HEK293 (cell line): ENCODE data around the gene GCAT.

ENCODE experiments used
- EGR2 ChIP-seq: fragments of 450-650 bp; formaldehyde crosslinking; IDR thresholded peaks from 2 replicates; pipeline ENCODE4 v1.5.1; 2016; ENCODE audit warnings: low read depth, missing biosample characterization, missing genetic modification characterization
- GFI1B ChIP-seq: fragments of 450-650 bp; formaldehyde crosslinking; IDR thresholded peaks from 2 replicates; pipeline ENCODE4 v1.5.1; 2016; ENCODE audit warnings: missing biosample characterization, missing genetic modification characterization
- GLI2 ChIP-seq: fragments of 450-650 bp; formaldehyde crosslinking; IDR thresholded peaks from 2 replicates; pipeline ENCODE4; 2017; ENCODE audit warnings: missing biosample characterization, missing genetic modification characterization, low read depth, borderline replicate concordance
- KLF9 ChIP-seq: fragments of 450-650 bp; formaldehyde crosslinking; IDR thresholded peaks from 2 replicates; pipeline ENCODE4 v1.5.1; 2016; ENCODE audit warnings: missing biosample characterization, missing genetic modification characterization, low read depth
- RBAK ChIP-seq: fragments of 450-650 bp; formaldehyde crosslinking; IDR thresholded peaks from 2 replicates; pipeline ENCODE4 v1.5.1; 2016; ENCODE audit warnings: missing biosample characterization, missing genetic modification characterization
- YY1 ChIP-seq: fragments of 450-650 bp; formaldehyde crosslinking; IDR thresholded peaks from 2 replicates; pipeline ENCODE4 v1.5.1; 2018; ENCODE audit warnings: missing biosample characterization, missing genetic modification characterization
- ZBTB1 ChIP-seq: fragments of 450-650 bp; formaldehyde crosslinking; IDR thresholded peaks from 2 replicates; pipeline ENCODE4 v1.5.1; 2016; ENCODE audit warnings: missing biosample characterization, missing genetic modification characterization
- ZEB2 ChIP-seq: fragments of 450-650 bp; formaldehyde crosslinking; IDR thresholded peaks from 2 replicates; pipeline ENCODE4 v1.5.1; 2016; ENCODE audit warnings: missing biosample characterization, missing genetic modification characterization
- ZFP3 ChIP-seq: fragments of 450-650 bp; formaldehyde crosslinking; IDR thresholded peaks from 2 replicates; pipeline ENCODE4 v1.5.1; 2016; ENCODE audit warnings: low read depth, missing biosample characterization, missing genetic modification characterization
- ZIC2 ChIP-seq: fragments of 450-650 bp; formaldehyde crosslinking; IDR thresholded peaks from 2 replicates; pipeline ENCODE4 v1.5.1; 2016; ENCODE audit warnings: missing biosample characterization, missing genetic modification characterization
- ZNF114 ChIP-seq: fragments of 450-650 bp; formaldehyde crosslinking; IDR thresholded peaks from 2 replicates; pipeline ENCODE4 v1.5.0; 2017; ENCODE audit warnings: missing biosample characterization, missing genetic modification characterization
- ZNF140 ChIP-seq: fragments of 450-650 bp; formaldehyde crosslinking; IDR thresholded peaks from 2 replicates; pipeline ENCODE4 v1.5.1; 2016; ENCODE audit warnings: missing biosample characterization, missing genetic modification characterization
- ZNF23 ChIP-seq: fragments of 450-650 bp; formaldehyde crosslinking; IDR thresholded peaks from 2 replicates; pipeline ENCODE4 v1.5.1; 2016; ENCODE audit warnings: missing biosample characterization, missing genetic modification characterization, borderline replicate concordance
- ZNF24 ChIP-seq: fragments of 450-650 bp; formaldehyde crosslinking; IDR thresholded peaks from 2 replicates; pipeline ENCODE4 v1.5.1; 2016; ENCODE audit warnings: missing biosample characterization, missing genetic modification characterization
- ZNF248 ChIP-seq: fragments of 450-650 bp; formaldehyde crosslinking; IDR thresholded peaks from 2 replicates; pipeline ENCODE4 v1.5.1; 2017; ENCODE audit warnings: missing biosample characterization, missing genetic modification characterization
- ZNF341 ChIP-seq: fragments of 450-650 bp; formaldehyde crosslinking; IDR thresholded peaks from 2 replicates; pipeline ENCODE4; 2016; ENCODE audit warnings: low read depth, missing biosample characterization, missing genetic modification characterization
- ZNF37A ChIP-seq: fragments of 450-650 bp; IDR thresholded peaks from 2 replicates; pipeline ENCODE4 v1.5.1; 2018; ENCODE audit warnings: missing biosample characterization, missing genetic modification characterization
- ZNF394 ChIP-seq: fragments of 450-650 bp; formaldehyde crosslinking; IDR thresholded peaks from 2 replicates; pipeline ENCODE4 v1.5.1; 2016; ENCODE audit warnings: missing biosample characterization, missing genetic modification characterization, mild to moderate bottlenecking, moderate library complexity, borderline replicate concordance
- ZNF544 ChIP-seq: fragments of 450-650 bp; formaldehyde crosslinking; IDR thresholded peaks from 2 replicates; pipeline ENCODE4 v1.5.0; 2017; ENCODE audit warnings: missing biosample characterization, missing genetic modification characterization
- ZNF555 ChIP-seq: fragments of 450-650 bp; formaldehyde crosslinking; conservative IDR thresholded peaks from 2 replicates; pipeline ENCODE4 v1.5.1; 2017; ENCODE audit warnings: missing biosample characterization, mild to moderate bottlenecking, missing genetic modification characterization, inconsistent platforms
- ZNF621 ChIP-seq: fragments of 450-650 bp; formaldehyde crosslinking; IDR thresholded peaks from 2 replicates; pipeline ENCODE4 v1.5.1; 2017; ENCODE audit warnings: missing biosample characterization, missing genetic modification characterization
- ZNF747 ChIP-seq: fragments of 450-650 bp; formaldehyde crosslinking; IDR thresholded peaks from 2 replicates; pipeline ENCODE4 v1.5.1; 2016; ENCODE audit warnings: missing biosample characterization, missing genetic modification characterization
- ZNF830 ChIP-seq: fragments of 450-650 bp; IDR thresholded peaks from 2 replicates; pipeline ENCODE4 v1.5.0; 2018; ENCODE audit warnings: missing biosample characterization, missing genetic modification characterization, low read depth, mild to moderate bottlenecking, moderate library complexity
- TF ChIP-seq, protein P1 (sequence below): fragments of 450-650 bp; formaldehyde crosslinking; IDR thresholded peaks from 2 replicates; pipeline ENCODE4 v1.5.1; 2016; ENCODE audit warnings: missing biosample characterization, missing genetic modification characterization
- TF ChIP-seq, protein P2 (sequence below): fragments of 450-650 bp; formaldehyde crosslinking; IDR thresholded peaks from 2 replicates; pipeline ENCODE4; 2016; ENCODE audit warnings: missing biosample characterization, missing genetic modification characterization
- TF ChIP-seq, protein P3 (sequence below): fragments of 450-650 bp; formaldehyde crosslinking; IDR thresholded peaks from 2 replicates; pipeline ENCODE4 v1.5.1; 2017; ENCODE audit warnings: missing biosample characterization, missing genetic modification characterization
- TF ChIP-seq, protein P4 (sequence below): fragments of 450-650 bp; formaldehyde crosslinking; IDR thresholded peaks from 2 replicates; pipeline ENCODE4 v1.5.1; 2016; ENCODE audit warnings: missing biosample characterization, missing genetic modification characterization
- TF ChIP-seq, protein P5 (sequence below): fragments of 450-650 bp; formaldehyde crosslinking; IDR thresholded peaks from 2 replicates; pipeline ENCODE4 v1.5.1; 2016; ENCODE audit warnings: missing biosample characterization, missing genetic modification characterization
- TF ChIP-seq, protein P6 (sequence below): fragments of 450-650 bp; formaldehyde crosslinking; optimal IDR thresholded peaks from 2 replicates; pipeline ENCODE3; 2016; ENCODE audit warnings: missing biosample characterization, mild to moderate bottlenecking, missing genetic modification characterization

Gene GCAT

DNA sequence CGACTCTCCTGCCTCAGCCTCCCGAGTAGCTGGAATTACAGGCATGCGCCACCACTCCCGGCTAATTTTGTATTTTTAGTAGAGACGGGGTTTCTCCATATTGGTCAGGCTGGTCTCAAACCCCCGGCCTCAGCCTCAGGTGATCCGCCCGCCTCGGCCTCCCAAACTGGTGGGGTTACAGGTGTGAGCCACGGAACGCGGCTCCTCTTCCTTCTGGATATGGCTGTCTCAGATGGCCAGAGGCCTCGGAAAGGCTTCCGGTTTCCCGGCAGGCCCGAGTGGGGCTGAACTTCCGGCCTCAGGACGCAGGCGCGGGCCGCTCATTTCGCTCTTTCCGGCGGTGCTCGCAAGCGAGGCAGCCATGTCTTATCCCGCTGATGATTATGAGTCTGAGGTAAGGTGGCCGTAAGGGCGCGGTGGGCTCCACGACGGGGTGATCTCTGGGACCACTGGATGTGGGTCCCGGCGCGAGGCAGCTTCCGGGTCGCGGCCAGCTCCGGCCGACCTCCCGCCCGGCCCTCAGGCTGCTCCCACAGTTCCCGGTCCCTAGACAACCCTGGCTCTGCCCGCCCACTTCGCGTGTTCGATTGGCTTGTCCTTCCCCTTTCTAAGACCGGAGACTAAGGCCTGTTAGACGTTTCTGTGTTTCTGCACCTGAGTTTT, 41.5 kb downstream of the GCAT start, which contains the start of gene EIF3L (continued):
- TF ChIP-seq, protein P1, sequence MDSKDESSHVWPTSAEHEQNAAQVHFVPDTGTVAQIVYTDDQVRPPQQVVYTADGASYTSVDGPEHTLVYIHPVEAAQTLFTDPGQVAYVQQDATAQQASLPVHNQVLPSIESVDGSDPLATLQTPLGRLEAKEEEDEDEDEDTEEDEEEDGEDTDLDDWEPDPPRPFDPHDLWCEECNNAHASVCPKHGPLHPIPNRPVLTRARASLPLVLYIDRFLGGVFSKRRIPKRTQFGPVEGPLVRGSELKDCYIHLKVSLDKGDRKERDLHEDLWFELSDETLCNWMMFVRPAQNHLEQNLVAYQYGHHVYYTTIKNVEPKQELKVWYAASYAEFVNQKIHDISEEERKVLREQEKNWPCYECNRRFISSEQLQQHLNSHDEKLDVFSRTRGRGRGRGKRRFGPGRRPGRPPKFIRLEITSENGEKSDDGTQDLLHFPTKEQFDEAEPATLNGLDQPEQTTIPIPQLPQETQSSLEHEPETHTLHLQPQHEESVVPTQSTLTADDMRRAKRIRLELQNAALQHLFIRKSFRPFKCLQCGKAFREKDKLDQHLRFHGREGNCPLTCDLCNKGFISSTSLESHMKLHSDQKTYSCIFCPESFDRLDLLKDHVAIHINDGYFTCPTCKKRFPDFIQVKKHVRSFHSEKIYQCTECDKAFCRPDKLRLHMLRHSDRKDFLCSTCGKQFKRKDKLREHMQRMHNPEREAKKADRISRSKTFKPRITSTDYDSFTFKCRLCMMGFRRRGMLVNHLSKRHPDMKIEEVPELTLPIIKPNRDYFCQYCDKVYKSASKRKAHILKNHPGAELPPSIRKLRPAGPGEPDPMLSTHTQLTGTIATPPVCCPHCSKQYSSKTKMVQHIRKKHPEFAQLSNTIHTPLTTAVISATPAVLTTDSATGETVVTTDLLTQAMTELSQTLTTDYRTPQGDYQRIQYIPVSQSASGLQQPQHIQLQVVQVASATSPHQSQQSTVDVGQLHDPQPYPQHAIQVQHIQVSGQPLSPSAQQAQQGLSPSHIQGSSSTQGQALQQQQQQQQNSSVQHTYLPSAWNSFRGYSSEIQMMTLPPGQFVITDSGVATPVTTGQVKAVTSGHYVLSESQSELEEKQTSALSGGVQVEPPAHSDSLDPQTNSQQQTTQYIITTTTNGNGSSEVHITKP (tag by site-specific recombination) = peak; percentile 19; the same call in 1 of the 2 replicates
- TF ChIP-seq ZNF114 (tag by site-specific recombination) (no peak), GLI2 (tag by site-specific recombination) (no peak), ZNF555 (tag by site-specific recombination) (no peak), ZNF341 (peak; percentile 57), ZNF37A (tag by site-specific recombination) (no peak), ZNF830 (no peak), ZFP3 (tag by site-specific recombination) (no peak), ZNF23 (no peak), KLF9 (tag by site-specific recombination) (peak; percentile 67), ZEB2 (peak; percentile 86), ZNF24 (tag by site-specific recombination) (no peak), GFI1B (tag by site-specific recombination) (no peak), ZNF544 (no peak), ZNF621 (tag by site-specific recombination) (no peak), ZNF394 (tag by site-specific recombination) (peak; percentile 76; the same call in 1 of the 2 replicates), RBAK (tag by site-specific recombination) (no peak), ZBTB1 (tag by site-specific recombination) (no peak), ZNF140 (no peak), ZNF747 (tag by site-specific recombination) (no peak), ZIC2 (tag by site-specific recombination) (no peak), EGR2 (tag by site-specific recombination) (peak; percentile 17), YY1 (tag by site-specific recombination) (peak; percentile 88), ZNF248 (tag by site-specific recombination) (no peak)
- TF ChIP-seq, protein P2, sequence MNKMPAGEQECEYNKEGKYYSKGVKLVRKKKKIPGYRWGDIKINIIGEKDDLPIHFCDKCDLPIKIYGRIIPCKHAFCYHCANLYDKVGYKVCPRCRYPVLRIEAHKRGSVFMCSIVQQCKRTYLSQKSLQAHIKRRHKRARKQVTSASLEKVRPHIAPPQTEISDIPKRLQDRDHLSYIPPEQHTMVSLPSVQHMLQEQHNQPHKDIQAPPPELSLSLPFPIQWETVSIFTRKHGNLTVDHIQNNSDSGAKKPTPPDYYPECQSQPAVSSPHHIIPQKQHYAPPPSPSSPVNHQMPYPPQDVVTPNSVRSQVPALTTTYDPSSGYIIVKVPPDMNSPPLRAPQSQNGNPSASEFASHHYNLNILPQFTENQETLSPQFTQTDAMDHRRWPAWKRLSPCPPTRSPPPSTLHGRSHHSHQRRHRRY (tag by site-specific recombination) = no peak
- TF ChIP-seq, protein P3, sequence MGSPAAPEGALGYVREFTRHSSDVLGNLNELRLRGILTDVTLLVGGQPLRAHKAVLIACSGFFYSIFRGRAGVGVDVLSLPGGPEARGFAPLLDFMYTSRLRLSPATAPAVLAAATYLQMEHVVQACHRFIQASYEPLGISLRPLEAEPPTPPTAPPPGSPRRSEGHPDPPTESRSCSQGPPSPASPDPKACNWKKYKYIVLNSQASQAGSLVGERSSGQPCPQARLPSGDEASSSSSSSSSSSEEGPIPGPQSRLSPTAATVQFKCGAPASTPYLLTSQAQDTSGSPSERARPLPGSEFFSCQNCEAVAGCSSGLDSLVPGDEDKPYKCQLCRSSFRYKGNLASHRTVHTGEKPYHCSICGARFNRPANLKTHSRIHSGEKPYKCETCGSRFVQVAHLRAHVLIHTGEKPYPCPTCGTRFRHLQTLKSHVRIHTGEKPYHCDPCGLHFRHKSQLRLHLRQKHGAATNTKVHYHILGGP (tag by site-specific recombination) = no peak
- TF ChIP-seq, protein P4, sequence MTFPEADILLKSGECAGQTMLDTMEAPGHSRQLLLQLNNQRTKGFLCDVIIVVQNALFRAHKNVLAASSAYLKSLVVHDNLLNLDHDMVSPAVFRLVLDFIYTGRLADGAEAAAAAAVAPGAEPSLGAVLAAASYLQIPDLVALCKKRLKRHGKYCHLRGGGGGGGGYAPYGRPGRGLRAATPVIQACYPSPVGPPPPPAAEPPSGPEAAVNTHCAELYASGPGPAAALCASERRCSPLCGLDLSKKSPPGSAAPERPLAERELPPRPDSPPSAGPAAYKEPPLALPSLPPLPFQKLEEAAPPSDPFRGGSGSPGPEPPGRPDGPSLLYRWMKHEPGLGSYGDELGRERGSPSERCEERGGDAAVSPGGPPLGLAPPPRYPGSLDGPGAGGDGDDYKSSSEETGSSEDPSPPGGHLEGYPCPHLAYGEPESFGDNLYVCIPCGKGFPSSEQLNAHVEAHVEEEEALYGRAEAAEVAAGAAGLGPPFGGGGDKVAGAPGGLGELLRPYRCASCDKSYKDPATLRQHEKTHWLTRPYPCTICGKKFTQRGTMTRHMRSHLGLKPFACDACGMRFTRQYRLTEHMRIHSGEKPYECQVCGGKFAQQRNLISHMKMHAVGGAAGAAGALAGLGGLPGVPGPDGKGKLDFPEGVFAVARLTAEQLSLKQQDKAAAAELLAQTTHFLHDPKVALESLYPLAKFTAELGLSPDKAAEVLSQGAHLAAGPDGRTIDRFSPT (tag by site-specific recombination) = no peak
- TF ChIP-seq, protein P5, sequence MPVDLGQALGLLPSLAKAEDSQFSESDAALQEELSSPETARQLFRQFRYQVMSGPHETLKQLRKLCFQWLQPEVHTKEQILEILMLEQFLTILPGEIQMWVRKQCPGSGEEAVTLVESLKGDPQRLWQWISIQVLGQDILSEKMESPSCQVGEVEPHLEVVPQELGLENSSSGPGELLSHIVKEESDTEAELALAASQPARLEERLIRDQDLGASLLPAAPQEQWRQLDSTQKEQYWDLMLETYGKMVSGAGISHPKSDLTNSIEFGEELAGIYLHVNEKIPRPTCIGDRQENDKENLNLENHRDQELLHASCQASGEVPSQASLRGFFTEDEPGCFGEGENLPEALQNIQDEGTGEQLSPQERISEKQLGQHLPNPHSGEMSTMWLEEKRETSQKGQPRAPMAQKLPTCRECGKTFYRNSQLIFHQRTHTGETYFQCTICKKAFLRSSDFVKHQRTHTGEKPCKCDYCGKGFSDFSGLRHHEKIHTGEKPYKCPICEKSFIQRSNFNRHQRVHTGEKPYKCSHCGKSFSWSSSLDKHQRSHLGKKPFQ (tag by site-specific recombination) = peak; percentile 97
- TF ChIP-seq, protein P6, sequence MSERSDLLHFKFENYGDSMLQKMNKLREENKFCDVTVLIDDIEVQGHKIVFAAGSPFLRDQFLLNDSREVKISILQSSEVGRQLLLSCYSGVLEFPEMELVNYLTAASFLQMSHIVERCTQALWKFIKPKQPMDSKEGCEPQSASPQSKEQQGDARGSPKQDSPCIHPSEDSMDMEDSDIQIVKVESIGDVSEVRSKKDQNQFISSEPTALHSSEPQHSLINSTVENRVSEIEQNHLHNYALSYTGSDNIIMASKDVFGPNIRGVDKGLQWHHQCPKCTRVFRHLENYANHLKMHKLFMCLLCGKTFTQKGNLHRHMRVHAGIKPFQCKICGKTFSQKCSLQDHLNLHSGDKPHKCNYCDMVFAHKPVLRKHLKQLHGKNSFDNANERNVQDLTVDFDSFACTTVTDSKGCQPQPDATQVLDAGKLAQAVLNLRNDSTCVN (tag by site-specific recombination) = peak; percentile 40
